ENCODE results near the gene SLC10A7. TPM values are rescaled to one million over a fixed set of nuclear protein-coding genes. Genes with fewer than 3 reads are reported as not detected.

SLC10A7 gene
- total RNA-seq, 4 donors from 2014 or later: 7.4 to 34.5 (median 17.1) TPM

- Histone ChIP-seq H3K4me1 (no peaks in the 10 kb centered on the region), H3K4me3 (no peak overlapping the region), H3K27me3 (no peaks in the 10 kb centered on the region), H3K36me3 (no peaks in the 10 kb centered on the region), H3K9me3 (no peaks in the 10 kb centered on the region), H3K27ac (no peak overlapping the region)
- TF ChIP-seq, protein P1, sequence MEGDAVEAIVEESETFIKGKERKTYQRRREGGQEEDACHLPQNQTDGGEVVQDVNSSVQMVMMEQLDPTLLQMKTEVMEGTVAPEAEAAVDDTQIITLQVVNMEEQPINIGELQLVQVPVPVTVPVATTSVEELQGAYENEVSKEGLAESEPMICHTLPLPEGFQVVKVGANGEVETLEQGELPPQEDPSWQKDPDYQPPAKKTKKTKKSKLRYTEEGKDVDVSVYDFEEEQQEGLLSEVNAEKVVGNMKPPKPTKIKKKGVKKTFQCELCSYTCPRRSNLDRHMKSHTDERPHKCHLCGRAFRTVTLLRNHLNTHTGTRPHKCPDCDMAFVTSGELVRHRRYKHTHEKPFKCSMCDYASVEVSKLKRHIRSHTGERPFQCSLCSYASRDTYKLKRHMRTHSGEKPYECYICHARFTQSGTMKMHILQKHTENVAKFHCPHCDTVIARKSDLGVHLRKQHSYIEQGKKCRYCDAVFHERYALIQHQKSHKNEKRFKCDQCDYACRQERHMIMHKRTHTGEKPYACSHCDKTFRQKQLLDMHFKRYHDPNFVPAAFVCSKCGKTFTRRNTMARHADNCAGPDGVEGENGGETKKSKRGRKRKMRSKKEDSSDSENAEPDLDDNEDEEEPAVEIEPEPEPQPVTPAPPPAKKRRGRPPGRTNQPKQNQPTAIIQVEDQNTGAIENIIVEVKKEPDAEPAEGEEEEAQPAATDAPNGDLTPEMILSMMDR (IDR thresholded peaks at IDR 0.05): no peak
- no peak for TF ChIP-seq POLR2A (IDR thresholded peaks at IDR 0.05)
- no peak for DNase-seq
- intact Hi-C loops (cut with DNase I; ENCODE audit: low total_unique reads): no loop called here
These were observed 242.8 kb downstream of the SLC10A7 start for GRCh38 chr4:146278986-146279385.

DNA sequence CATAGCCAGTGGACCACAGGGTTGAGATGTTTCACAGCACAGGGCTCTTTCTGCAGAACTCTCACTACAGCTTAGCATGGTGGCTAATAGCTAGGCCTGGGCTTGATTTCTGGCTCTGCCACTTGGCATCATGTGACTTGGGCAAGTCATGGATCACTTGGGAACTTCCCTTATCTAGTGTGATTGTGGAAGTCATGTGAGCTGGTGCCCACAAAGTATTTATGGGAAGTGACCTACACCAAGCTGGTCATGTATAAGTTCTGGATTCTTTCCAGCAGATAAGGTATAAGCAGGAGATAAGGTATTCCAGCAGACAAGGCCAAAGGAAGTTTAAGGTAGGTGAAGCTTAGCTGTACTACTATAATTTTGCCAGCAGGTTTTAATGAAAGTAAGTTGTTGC, 246.4 kb downstream of the SLC10A7 start:
- Histone ChIP-seq H3K27ac (no peak overlapping the region), H3K36me3 (no peaks in the 10 kb centered on the region), H3K9me3 (no peaks in the 10 kb centered on the region), H3K4me3 (no peak overlapping the region), H3K27me3 (no peaks in the 10 kb centered on the region), H3K4me1 (no peaks in the 10 kb centered on the region)
- intact Hi-C loops (cut with DNase I; ENCODE audit: low total_unique reads): no loop called here
- TF ChIP-seq POLR2A (IDR thresholded peaks at IDR 0.05): no peak
- TF ChIP-seq, protein P1 (IDR thresholded peaks at IDR 0.05): no peak
- DNase-seq: no peak

- H3K4me3 ChIP-seq: no peak overlapping the region
- no peak overlapping the region for H3K27ac ChIP-seq
- no peaks in the 10 kb centered on the region for H3K27me3 ChIP-seq
- no peak for TF ChIP-seq POLR2A (IDR thresholded peaks at IDR 0.05)
- TF ChIP-seq, protein P1 (IDR thresholded peaks at IDR 0.05): no peak
- DNase-seq: no peak
- H3K36me3 ChIP-seq: no peaks in the 10 kb centered on the region
- no peaks in the 10 kb centered on the region for H3K9me3 ChIP-seq
- intact Hi-C loops (cut with DNase I; ENCODE audit: low total_unique reads): no loop called here
- no peaks in the 10 kb centered on the region for H3K4me1 ChIP-seq
These were observed 247.0 kb downstream of the SLC10A7 start for GRCh38 chr4:146274774-146275173.

- Histone ChIP-seq H3K36me3 (no peaks in the 10 kb centered on the region), H3K27ac (no peak overlapping the region), H3K4me3 (no peak overlapping the region), H3K27me3 (no peaks in the 10 kb centered on the region), H3K9me3 (no peaks in the 10 kb centered on the region), H3K4me1 (no peaks in the 10 kb centered on the region)
- DNase-seq: no peak
- TF ChIP-seq, protein P1 (IDR thresholded peaks at IDR 0.05): no peak
- TF ChIP-seq POLR2A (IDR thresholded peaks at IDR 0.05): no peak
- intact Hi-C loops (cut with DNase I; ENCODE audit: low total_unique reads): no loop called here
These were observed 248.4 kb downstream of the SLC10A7 start for GRCh38 chr4:146273204-146273901.

- no peak for TF ChIP-seq POLR2A (IDR thresholded peaks at IDR 0.05)
- TF ChIP-seq, protein P1 (IDR thresholded peaks at IDR 0.05): no peak
- no peaks in the 10 kb centered on the region for H3K36me3 ChIP-seq
- no peaks in the 10 kb centered on the region for H3K9me3 ChIP-seq
- no peak for DNase-seq
- intact Hi-C loops (cut with DNase I; ENCODE audit: low total_unique reads): no loop called here
- no peak overlapping the region for H3K4me3 ChIP-seq
- no peak overlapping the region for H3K27ac ChIP-seq
- H3K27me3 ChIP-seq: no peaks in the 10 kb centered on the region
- no peaks in the 10 kb centered on the region for H3K4me1 ChIP-seq
These were observed 250.3 kb downstream of the SLC10A7 start for GRCh38 chr4:146271466-146271865.

All from uterus (tissue), 4 donors.